HG03066 (cell line): ENCODE data around the gene KIF2C.
"Not testable (repeated sequence)": the region's sequence is repeated elsewhere in the genome, so short reads cannot be mapped to it uniquely, and the experiment has no call there.

ENCODE experiments used
- ATAC-seq: cut with Tn5 transposase; IDR thresholded peaks from one replicate; pipeline ENCODE4 v1.9.1; 2021; ENCODE audit warnings: low read depth; ENCODE audit not compliant: unreplicated experiment

Gene KIF2C

DNA sequence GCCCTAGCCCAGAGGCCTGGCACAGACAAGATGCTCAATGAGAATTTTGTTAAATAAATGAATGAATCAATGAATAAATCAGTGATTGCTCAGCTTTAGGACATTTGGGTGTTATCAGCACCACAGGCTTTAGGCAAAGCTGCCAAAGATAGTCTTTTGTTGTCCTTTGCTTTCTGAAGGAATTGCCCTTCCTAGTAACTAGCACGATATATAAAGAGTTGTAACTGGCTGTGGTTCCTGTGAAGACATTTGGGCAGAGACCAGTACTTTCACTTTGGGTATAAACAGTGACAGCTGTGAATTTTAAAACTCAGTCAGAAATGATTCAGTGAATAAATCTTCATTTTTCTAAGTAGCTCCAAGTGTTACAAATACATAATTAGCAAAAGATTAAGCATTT lies 22.0 kb upstream of the KIF2C start:
- ATAC-seq, result no peak

DNA sequence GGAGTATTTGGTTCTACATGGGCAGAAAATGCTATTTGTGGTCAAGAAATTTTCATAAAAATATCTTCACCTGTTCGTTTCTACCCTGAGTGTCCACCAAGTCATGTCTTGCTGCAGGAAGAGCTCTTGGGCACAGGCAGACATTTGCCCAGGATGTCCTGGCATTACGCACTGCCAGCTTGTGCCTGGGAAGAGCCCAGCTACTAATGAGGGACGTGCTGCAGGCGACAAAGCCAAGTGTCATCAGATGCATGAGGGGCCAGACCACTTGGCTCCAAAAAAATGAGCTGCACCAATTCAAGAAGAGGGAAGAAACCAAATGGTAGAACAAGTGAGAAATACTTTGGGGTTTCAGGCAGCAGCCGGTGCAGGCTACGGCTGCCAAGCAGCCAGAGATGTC lies 21.5 kb upstream of the KIF2C start:
- no peak for ATAC-seq

DNA sequence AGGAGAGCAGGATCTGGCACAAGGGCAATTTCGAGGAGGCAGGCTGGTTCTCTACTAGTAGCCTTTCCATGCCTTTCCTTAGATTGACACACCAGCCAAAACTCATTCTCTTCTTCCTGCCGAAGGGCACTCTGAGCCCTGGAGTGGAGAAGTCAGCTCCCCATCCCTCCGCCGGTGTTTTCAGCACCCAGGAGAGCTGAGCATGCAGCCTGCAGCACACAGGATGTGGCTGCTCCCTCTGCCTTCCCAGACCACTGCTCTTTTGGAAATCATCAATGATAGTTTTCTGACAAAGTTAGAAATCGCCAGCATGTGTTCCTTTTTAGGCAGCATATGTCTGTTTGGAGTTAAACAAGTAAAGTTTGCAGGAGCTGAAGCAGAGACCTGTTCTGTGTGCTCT lies 20.3 kb upstream of the KIF2C start:
- no peak for ATAC-seq

DNA sequence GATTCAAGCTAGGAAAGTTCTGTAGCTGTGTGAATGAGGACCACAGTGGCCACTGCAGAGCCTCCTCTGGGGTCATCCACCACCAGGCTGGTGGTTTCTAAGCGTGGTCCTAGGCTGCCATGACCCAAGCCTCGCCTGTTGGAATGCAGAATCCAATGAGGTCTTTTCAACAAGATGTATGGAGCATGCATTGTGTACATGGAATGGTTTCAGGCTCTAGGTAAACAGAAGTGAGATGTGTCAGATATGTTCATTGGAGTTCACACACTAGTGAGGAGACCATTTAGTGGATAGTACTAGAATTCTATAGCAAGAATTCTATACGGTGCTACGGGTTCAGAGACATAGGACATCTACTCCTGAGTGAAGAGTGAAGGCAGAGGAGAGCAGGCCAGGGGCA lies 19.4 kb upstream of the KIF2C start:
- no peak for ATAC-seq

DNA sequence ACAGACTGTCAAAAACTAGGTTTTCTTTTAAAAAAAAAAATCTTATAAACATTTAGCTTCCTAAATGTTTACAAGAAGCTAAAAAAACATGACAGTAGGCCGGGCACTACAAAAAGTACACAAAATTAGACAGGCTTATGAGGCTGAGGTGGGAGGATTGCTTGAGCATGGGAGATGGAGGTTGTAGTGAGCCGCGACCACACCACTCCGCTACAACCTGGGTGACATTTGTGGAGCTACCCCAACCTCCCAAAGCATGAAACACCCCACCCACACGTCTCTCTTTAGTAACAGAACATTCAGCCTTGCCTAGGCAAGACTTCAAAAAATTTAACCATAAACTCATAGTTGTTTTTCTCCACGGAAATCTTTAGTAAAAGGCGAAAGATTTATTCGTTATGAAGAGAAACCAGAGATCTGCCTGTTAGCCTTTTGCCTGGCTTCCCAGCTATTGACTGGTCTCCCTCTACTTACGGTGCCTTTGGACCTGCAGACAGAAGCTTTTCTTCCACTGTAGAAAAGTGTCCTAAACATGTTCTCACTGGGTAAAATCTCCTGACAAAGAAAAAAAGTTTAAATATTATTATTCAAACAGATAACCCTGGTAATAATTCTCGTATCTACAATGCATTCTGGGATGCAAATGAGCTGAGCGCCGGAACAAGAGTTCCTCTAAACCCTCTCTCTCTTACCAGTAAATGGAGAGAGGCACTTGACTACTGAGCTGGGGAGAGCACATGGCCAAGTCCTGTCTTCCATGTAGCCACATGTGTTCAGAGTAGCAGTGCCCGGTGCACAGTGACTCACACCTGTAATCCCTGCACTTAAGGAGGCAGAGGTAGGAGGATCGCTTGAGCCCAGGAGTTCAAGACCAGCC lies 17.9 kb upstream of the KIF2C start:
- ATAC-seq, result peak; percentile 71

DNA sequence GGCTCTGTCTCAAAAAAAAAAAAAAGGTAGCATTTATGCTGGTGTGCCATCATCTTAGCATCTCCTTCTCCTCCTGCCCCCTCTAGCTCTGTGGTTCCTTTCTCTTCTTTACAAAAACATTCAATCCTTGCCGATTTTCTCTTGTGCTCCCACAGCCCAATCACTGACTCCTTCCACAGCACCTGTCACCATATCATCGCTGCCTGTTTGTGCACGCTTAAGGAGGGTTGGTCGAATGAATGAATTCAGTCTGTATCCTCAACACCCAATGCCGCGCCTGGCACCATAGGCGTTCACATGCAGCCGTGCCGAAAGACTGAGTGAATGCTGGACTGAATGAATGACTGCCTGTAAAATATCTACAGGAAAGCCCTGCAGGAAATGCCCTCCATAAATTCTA lies 16.6 kb upstream of the KIF2C start:
- ATAC-seq, result no peak

DNA sequence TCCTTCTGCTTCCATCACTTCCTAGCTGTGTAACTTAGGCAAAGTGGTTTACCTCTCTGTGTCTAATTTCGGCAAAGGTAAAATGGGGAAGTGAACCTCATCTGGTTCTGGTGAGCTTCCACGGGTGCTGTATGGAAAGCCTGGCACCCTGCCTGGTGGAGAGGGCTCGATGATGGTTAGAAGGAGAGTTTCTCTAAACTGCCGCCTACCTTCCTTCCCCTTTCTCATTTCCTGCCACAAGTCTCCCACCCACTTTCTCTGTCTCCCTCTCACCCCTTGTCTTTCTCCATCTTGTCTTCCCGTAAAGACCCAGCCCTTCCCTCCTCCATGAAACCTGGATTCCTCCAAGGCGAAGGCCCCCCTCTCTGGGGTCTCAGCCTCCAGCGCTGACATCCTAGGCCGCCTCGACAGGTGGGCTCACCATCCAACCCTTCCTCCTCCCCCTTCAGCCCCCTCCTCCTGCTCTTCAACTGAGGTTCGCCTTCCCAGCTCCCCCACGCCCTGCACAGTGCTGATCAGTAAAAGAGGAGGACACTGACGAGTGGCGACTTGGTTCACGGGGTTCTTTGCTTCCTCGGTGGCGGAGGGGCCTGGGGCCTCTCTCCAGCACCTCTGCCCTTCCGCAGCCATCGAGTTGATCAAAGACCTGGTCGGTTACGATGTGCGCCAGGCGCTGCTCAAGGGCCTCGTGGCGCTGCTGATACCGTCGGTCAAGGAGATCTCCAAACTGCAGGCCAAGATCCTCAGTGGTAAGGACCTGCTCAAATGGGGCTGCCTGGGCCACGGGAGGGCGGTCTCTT lies 15.9 kb upstream of the KIF2C start:
- no peak for ATAC-seq

DNA sequence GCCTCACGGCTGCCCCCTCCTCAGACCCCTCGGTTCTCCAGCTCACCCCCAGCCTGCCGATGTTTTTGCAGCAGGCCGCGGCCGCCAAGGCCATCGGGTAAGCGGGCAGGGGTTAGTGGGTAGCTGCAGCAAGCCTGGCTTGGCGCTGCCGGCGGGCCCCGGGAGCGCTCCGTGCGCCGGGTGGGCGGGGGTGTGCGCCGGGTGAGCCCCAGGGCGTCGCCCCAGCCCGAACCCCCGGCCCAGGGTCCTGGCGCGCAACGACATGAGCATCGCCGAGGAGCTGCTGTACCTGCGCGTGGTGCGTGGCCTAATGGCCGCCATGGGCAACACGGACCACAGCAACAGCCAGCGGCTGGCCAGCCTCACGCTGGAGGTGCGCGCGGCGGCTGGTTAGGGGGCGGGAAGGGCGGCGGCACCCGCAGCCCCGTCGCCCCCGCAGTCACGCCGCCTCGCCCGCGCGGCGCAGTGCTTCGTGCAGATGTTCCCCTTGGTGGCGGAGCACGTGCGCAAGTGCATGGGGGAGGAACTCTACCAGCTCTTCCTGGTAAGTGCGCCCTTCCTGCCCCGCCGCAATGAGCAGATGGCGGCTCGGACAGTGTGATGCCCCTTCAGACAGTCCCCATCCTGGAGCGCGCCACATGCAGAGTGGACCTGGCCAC lies 15.2 kb upstream of the KIF2C start:
- ATAC-seq, result no peak

DNA sequence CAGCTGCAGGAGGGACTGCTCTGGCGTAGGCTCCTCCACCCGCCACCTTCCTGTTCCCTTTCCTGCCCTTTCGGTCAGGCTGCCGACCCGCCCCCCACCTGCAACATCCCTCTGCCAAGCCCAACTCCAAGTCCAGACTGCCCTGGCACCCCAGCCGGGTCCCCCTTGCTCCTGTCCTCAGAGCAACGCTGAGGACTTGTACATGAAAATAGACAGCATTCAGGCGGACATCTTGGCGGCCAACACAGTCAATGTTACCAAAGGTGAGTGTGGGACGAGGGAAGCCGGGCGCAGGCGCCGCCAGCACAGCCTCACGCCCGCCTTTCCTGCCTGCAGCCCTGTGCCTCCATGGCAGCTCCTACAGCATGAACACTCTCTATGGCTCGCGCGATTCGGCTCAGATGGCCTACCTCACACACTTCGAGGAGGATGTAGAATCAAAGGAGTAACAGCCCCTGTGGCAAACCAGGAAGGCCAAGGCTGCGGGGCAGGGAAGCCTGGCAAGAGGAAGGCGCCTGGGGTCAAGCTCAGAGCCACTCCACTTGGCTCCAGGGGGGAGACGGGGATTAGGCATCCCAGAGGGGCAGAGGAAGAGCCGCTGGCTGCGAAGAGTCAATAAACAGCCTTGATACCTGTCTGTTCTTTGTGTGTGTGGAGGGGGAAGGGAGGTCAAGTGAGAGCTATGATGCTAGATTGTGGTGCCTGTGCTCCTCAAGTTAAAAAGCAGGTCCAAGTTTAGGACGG lies 14.5 kb upstream of the KIF2C start:
- no peak for ATAC-seq

DNA sequence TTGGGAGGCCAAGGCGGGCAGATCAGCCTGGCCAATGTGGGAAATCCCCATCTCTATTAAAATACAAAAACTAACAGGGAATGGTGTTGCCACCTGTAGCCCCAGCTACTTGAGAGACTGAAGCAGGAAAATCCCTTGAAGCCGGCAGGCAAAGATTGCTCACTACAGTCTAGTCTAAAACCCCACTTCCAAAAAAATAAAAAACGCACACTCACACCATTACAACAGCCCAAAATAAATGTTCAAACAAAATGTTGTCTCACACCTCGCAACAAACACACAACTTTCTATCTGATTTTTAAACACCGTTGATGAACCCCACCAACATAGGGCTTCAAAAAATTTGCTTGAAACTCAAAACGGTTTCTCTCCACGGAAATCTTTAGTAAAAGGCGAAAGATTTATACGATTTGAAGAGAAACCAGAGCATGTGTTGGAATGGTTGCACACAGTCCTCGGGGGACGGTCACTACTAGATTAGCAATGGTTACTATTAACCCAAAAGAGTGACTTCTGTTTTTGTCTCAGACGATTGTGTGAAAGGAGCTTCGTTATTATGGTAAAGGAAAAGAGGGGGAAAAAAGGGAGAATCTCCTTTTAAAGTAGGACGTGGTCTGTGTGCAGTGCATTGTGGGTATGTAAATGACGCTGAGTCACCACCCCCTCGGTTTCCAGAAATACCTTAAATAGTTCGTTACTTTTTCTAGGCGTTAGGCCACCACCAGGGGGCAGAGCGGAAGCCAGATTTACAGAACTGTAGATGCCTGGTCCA lies 8.7 kb upstream of the KIF2C start, which contains the start of gene RNU5D-1:
TSS of gene RNU5D-1 (minus strand) at position 430 of the 772 bp plus-strand sequence.
- peak; percentile 59 for ATAC-seq

DNA sequence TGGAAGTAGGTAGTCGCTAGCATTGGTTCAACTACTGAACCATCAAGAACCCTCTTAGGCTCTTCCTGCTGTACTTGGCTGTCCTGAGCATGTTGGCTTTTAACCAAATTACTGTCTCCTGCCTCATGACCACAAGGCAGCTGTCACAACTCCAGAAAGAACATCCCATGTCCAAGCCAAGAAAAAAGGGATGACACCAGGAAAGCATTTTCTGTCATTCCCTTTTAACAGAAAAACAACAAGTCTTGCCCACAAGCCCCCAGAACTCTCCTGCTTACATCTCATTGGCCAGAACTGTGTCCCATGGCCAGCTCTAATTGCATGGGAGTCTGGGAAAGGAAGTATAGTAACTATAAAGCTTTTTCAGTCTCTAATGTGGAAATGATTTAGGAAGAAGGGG lies 6.3 kb upstream of the KIF2C start:
- ATAC-seq, result no peak

DNA sequence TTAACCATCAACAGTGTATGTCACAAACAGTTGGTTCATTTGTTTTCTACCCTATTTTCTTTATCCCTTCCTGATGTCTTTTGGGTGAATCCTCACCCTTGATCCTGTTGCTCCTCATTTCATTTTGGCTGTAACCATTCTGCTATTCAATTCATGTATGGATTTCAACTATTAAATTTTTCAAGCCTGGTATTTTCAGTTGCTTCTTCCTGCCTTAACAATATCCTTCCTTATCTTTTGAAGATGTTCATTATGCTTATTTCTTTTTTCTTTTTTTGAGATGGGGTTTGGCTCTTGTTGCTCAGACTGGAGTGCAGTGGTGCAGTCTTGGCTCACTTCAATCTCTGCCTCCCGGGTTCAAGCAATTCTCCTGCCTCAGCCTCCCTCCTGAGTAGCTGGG lies 5.9 kb upstream of the KIF2C start:
- ATAC-seq, result no peak

DNA sequence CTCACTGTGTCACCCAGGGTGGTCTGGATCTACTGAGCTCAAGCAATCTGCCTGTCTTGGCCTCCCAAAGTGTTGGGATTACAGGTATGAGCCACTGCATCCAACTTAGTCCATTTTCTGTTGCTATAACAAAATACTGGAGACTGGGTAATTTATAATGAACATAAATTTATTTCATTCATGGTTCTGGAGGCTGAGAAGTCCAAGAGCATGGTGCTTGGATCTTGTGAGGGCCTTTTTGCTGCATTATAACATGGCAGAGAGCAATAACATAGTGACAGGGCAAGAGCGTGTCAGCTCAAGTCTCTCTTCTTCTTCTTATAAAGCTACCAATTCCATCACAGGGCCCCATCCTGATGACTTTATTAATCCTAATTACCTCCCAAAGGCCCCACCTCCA lies 3.6 kb upstream of the KIF2C start:
- no peak for ATAC-seq

DNA sequence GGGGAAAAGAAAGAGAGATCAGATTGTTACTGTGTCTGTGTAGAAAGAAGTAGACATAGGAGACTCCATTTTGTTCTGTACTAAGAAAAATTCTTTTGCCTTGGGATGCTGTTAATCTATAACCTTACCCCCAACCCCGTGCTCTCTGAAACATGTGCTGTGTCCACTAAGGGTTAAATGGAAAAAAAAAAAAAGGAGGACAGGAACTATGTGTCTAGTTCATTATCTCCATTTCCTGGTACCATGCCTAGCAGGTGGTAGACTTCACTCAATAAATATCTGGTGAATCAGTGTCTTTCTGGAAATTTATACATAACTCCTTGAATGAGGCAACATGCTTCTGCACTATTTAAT lies 707 bp upstream of the KIF2C start:
- ATAC-seq, result not testable (repeated sequence)

DNA sequence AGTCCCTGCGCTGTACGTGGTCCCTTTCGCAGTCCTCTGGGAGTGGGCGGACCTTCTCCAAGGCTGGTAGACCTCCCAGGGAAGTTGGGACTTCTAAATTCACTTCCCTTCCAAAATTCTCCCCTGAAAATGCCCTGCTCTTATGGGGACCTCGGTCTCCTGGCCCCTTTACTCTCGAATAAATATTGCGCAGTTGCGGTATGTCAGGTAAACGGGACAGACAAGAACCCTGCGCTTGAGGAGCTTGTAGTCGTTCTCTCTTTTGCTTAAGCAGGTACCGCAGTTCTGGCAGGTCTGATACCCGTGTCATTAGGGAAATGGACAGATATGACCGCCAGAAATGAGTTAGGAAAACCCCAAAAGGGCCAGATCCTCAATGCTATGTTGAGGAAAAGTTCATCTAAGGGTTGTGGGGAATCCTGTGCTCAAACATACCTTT lies 561 bp downstream of the KIF2C start:
- ATAC-seq, result no peak

DNA sequence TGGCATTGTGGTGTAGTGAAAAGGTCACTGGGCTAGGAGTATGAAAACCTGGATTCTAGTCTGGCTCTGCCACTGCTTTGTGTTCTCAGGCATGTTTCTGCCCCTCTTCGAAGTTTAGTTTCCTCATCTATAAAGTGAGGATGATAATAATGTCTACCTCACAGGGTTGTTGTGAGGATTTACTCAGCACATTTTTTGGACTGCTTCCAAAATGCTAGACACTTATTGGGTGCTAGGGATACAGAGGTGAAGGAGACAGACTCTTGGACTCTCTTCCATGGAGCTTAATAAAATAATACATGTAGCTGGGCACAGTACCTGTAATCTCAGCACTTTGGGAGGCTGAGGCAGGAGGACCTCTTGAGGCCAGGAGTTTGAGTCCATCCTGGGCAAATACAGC lies 3.6 kb downstream of the KIF2C start:
- ATAC-seq, result no peak

DNA sequence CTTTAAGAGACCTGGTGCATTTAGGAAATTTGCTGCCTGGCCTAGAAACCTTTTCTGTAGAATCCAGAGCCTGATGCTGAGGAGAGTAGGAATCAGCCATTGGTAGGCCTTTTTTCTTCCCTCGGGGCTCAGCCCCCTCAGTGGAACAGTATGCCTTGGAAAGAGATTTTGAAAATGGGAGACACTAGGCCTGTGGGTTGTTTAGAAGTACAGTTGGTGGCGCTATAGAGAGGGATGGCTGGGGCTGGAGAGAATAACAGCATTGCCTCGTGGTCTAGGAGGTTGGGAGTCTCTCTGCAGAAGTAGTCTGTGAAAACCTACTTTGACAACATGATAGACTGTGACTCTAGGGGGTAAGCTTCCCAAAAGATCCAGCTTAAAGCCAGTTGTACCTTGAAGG lies 8.2 kb downstream of the KIF2C start:
- ATAC-seq, result no peak

DNA sequence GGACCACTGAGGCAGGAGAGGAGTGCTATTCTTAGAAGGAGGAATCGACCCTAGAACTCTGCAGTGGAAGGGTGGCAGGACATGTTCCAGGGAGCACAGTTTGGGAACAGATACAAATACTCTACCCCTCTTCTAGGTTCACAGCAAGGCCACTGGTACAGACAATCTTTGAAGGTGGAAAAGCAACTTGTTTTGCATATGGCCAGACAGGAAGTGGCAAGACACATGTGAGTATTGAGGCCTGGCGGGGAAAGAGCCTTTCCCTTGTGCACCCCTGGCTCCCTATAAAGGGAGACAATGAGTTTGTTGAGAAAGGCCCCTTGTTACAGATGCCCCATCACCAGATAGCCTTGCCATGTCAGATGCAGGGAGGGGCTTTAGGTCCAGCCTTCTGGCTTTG lies 17.8 kb downstream of the KIF2C start:
- no peak for ATAC-seq

DNA sequence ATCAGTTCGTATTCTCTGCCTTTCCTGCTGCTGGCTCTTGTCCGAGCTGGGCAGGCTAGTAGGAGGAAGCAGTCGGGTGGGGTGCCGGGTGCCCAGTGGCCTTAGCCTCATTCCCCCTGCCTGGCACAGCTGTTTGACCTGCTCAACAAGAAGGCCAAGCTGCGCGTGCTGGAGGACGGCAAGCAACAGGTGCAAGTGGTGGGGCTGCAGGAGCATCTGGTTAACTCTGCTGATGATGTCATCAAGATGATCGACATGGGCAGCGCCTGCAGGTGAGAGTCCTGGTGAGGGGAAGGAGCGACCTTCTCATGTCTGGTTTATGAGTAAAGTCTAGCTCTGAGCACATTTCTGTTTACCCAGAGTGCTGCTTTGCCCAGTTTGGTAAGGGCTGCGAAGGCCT lies 19.4 kb downstream of the KIF2C start:
- no peak for ATAC-seq

DNA sequence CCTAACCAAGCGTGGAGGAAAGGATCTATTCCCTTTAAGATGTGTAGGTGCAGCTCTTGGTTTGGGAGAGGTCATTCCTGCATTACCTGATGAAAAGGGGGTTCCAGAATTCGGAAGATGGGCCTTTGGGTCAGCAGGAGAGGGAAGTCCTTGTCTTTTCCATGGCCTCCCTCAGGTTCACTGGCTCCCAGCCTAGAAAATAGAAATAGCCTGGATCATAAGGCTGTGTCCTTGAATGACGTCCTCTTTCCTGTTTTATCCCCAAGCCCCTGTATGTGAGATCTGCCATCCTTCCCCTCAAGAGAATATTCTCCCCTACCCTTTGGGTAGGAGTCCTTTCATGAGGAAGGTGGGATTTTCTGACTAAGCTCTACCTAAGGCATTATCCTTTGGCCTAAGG lies 21.2 kb downstream of the KIF2C start:
- no peak for ATAC-seq
